ENCODE results near the gene AUTS2.

AUTS2 gene

GRCh38 chr7:70134029-70134770 is 535.9 kb downstream of the AUTS2 start:
- no peak for DNase-seq (ENCODE audit: low spot score)

- no peak for DNase-seq (ENCODE audit: low spot score)
These were observed 537.4 kb downstream of the AUTS2 start for GRCh38 chr7:70135656-70136055.

GRCh38 chr7:70137126-70137525 is 538.9 kb downstream of the AUTS2 start:
- no peak for DNase-seq (ENCODE audit: low spot score)

GRCh38 chr7:70142247-70142932 is 544.1 kb downstream of the AUTS2 start:
- no peak for DNase-seq (ENCODE audit: low spot score)

DNA sequence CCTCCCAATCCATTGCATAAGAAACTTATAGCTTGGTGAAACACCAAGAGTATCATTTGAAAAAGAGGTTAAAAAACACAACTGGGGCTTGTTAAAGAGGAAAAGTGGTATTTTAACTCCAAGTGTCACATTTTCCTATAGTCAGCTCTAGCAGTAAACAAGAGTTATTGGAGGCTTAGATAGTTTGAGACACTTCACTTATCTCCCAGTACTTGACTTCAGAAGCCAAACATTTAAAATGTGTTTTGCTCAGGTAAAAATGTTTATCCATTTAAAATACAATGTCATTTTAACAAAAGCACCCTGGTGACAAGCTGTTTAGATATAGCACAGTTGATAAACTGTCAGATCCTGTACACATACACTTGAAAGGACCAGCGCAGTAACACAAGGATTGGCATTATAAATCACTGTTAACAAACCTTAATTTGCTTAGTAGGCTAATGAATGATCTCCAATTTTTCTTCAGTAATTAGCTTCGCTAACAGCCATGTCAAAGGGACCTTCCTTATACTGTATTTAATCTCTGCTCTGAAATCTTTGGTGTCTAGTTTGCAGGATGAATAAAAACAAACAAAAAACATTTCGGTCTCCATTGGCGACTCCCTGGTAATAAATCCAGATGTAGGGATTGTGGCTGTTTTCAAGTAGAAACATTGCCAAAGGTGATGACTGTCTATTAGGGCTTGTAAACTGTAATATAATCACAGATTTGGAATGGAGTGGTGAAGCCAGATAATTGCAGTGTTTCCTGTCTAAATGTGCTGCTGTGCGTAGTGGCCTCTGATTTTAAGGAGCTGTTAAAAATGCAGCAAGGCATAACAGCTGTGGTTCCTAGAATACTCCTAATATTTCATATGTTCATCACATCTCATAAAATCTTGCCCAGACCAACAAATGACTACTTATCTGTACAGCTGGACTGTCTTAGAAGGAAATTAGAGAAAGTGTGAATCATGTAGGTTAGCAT is 545.1 kb downstream of the AUTS2 start:
- DNase-seq (ENCODE audit: low spot score) = no peak

DNA sequence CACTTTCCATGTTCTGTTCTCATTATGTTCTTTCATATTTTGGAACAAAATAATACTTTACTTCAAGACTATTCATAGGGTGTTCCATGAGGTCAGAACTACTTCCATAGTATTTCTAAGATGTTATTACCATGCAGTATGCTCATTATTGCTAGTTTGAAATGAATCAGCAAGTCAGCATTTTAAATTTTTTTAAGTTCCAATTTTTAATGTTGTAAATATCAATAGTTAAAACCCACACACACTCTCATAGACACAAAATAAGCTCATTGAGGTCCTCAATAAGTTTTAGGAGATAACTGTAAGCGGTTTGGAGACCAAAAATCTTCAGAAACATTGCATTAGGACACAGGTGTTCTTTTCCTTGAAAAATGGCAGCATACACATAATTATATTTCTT is 550.7 kb downstream of the AUTS2 start:
- DNase-seq (ENCODE audit: low spot score) = no peak

DNA sequence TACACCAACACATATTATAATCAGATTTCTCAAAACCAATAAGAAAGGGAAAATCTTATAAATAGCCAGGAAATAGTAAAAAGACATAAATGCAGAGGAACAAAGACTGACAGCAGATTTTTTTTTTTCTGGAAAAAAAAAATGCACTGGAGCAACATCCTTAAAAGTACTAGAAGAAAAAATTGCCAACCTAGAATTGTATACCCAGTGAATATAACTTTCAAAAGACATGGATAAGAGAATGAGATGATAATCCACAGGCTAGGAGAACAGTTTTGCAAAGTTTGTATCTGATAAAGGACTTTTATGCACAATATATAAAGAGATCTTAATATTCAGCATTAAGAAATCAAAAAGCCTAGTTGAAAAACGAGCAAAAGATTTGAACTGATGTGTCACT is 554.0 kb downstream of the AUTS2 start:
- DNase-seq (ENCODE audit: low spot score) = no peak

- DNase-seq (ENCODE audit: low spot score) = no peak
These were observed 555.7 kb downstream of the AUTS2 start for GRCh38 chr7:70153933-70154332.

- DNase-seq (ENCODE audit: low spot score) = no peak
These were observed 556.4 kb downstream of the AUTS2 start for GRCh38 chr7:70154521-70155180.

GRCh38 chr7:70156057-70156456 is 557.8 kb downstream of the AUTS2 start:
- no peak for DNase-seq (ENCODE audit: low spot score)

DNA sequence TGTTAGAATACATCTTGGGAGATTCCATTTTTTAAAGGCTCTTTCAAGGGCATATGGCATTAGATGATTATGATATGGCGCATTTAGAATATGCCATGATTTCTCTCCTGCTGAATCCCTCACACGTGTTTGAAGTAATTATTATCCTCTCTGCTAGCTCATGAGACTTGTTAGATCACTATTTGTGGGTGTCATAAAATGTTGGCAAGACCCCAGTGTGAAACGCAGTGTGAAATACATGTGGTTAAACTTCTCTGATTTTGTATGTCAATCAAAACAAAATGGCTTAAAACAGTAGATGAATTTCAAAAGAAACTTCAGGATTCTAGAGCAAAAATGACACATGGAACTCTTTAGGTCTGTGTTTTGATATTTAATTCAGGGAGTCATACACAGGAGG is 560.8 kb downstream of the AUTS2 start:
- no peak for DNase-seq (ENCODE audit: low spot score)

DNA sequence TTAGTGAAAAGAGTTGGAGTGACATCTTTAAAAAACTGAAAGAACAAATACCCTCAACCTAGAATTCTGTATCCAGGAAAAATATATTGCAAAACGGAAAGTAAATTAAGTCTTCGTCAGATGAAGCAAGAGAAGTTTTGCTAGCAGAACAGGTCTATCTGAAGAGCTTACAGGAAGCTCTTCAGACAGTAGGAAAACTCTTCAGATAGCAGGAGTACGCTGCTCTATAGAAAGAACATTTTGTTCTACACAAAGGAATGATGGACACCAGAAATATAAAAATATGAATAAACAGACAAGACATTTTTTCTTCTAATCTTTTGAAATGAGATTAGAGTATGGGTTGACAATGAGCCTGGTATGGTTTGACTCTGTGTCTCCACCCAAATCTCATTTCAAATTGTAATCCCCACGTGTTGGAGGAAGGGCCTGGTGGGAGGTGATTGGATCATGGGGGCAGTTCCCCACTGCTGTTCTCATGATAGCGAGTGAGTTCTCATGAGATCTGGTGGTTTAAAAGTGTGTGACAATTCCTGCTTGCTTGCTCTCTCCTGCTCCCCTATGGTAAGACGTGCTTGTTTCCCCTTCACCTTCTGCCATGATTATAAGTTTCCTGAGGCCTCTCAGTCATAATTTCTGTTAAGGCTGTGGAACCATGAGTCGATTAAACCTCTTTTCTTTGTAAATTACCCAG is 567.3 kb downstream of the AUTS2 start:
- DNase-seq (ENCODE audit: low spot score) = no peak

- DNase-seq (ENCODE audit: low spot score) = no peak
These were observed 573.2 kb downstream of the AUTS2 start for GRCh38 chr7:70171369-70171920.

DNA sequence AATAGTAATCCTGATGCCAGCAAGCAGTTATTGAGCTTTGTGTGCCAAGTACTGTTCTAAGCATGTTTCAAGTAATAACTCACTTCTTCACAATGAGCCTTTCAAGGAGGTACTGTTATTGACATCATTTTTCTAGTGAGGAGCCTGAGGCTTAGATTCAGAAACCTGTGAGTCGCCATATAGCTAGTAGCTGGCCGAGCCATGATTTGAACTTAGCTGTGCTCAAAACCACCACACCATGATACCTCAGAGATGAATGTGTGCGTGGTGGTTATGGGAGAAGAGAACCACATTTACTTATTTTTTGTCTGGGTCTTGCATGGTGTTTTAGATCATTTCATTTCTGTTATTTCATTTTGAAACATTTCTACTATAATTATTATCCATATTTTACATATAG is 578.9 kb downstream of the AUTS2 start:
- no peak for DNase-seq (ENCODE audit: low spot score)

DNA sequence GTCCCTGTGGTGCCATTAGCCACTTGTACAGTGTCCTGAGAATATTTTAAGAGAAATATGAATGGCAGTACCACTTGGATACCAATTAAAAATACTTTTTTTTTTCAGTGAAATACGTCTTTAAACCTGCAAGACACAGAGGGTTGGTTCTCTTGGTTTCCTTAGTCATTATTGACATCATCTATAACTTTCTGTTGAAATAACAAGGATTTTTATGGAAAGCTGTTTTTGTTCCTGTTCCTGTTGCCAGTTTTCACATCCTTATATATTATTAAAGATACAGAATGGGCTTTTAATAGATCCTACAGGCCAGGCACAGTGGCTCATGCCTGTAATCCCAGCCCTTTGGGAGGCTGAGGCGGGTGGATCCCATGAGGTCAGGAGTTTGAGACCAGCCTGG is 579.9 kb downstream of the AUTS2 start:
- no peak for DNase-seq (ENCODE audit: low spot score)

- DNase-seq (ENCODE audit: low spot score) = peak; percentile 5
These were observed 580.5 kb downstream of the AUTS2 start for GRCh38 chr7:70178787-70179186.

- DNase-seq (ENCODE audit: low spot score) = no peak
These were observed 584.2 kb downstream of the AUTS2 start for GRCh38 chr7:70182521-70182920.

DNA sequence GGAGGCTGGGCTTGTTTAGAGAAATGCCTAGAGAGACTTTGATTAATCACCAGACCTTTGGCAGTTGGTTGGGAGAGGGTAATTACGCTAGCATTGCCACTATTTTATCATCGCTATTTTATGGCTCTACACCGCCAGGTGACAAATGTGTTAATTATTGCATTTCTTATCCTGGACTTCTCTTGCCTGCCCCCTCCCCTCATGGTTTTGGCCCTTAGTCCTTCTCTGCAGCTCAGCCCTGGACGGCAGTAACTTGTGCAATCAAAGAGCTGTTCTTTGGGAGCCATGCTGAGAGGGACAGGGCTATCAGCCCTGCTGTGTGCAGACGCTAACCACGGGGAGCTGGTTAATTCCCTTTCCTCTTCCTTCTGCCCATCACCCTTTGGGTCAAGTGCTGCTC is 585.0 kb downstream of the AUTS2 start:
- DNase-seq (ENCODE audit: low spot score) = no peak

GRCh38 chr7:70188901-70189650 is 590.8 kb downstream of the AUTS2 start:
- DNase-seq (ENCODE audit: low spot score) = no peak

- no peak for DNase-seq (ENCODE audit: low spot score)
These were observed 591.5 kb downstream of the AUTS2 start for GRCh38 chr7:70189776-70190175.
